ENCODE data around the gene PPP2R2D.

DNA sequence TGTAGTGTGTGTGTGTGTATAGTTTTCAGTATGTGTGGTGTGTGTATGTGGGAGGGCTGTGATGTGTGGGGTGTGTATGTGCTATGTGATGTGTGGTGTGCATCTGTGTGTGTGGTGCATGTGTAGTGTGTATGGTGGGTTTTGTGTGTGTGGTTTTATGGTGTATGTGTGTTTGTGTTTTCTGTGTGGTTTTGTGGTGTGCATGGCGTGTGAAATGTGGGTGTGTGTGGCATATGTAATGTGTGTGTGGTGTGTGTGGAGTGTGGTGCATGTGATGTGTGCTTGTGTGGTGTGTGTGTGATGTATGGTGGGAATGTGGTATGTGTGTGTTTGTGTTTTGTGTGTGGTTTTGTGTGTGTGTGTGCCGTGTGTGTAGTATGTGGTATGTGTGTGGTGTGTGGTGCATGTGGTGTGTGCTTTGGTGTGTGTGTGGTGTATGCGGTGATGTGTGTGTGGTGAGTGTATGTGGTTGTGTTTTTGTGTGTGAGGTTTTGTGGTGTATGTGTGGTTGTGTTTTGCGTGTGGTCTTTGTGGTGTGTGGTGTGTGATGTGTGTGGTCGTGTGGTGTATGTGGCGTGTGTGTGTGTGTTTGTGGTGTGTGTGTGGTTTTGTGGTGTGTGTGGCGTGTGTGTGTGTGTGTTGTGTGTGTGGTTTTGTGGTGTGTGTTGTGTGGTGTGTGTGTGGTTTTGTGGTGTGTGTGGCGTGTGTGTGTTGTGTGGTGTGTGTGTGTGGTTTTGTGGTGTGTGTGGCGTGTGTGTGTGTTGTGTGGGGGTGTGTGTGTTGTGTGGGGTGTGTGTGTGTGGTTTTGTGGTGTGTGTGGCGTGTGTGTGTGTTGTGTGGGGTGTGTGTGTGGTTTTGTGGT is 18.0 kb upstream of the PPP2R2D start:
- TF ChIP-seq, protein P1, sequence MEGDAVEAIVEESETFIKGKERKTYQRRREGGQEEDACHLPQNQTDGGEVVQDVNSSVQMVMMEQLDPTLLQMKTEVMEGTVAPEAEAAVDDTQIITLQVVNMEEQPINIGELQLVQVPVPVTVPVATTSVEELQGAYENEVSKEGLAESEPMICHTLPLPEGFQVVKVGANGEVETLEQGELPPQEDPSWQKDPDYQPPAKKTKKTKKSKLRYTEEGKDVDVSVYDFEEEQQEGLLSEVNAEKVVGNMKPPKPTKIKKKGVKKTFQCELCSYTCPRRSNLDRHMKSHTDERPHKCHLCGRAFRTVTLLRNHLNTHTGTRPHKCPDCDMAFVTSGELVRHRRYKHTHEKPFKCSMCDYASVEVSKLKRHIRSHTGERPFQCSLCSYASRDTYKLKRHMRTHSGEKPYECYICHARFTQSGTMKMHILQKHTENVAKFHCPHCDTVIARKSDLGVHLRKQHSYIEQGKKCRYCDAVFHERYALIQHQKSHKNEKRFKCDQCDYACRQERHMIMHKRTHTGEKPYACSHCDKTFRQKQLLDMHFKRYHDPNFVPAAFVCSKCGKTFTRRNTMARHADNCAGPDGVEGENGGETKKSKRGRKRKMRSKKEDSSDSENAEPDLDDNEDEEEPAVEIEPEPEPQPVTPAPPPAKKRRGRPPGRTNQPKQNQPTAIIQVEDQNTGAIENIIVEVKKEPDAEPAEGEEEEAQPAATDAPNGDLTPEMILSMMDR (IDR thresholded peaks at IDR 0.05), result no peak
- no peak for TF ChIP-seq EP300 (IDR thresholded peaks at IDR 0.05)
- no peak for TF ChIP-seq POLR2A (IDR thresholded peaks at IDR 0.05)
